ENCODE measurements around the gene ITIH5.
"Not testable (repeated sequence)": the region's sequence is repeated elsewhere in the genome, so short reads cannot be mapped to it uniquely, and the experiment has no call there.

Gene ITIH5

GRCh38 chr10:7666253-7667023, at the start of gene ITIH5:
Gene ITIH5, minus strand, starts transcription at chr10:7666966. Its CDS starts 74 bp downstream, at chr10:7666892.
- Histone ChIP-seq H3K4me3 (ENCODE audit: low read length) (peak within 1 kb of the TSS; percentile 26; the same call in 1 of the 2 replicates), H2AFZ (ENCODE audit: low read length) (no peak within 1 kb of the TSS), H3K9me2 (replicated peaks; ENCODE audit: insufficient read depth, low read length) (no peaks in the 10 kb centered on the region), H3K9ac (ENCODE audit: low read length) (no peak within 1 kb of the TSS), H3K27me3 (replicated peaks; ENCODE audit: insufficient read depth, low read length) (no peaks in the 10 kb centered on the region), H3F3A (ENCODE audit: insufficient read depth, low read length) (no peaks in the 10 kb centered on the region), H3K79me2 (ENCODE audit: low read length) (no peaks in the 10 kb centered on the region), H3K4me2 (ENCODE audit: low read depth, low read length) (peak within 1 kb of the TSS; percentile 59; the same call in 1 of the 2 replicates), H3K27ac (ENCODE audit: low read length) (no peak within 1 kb of the TSS), H3K36me3 (replicated peaks; ENCODE audit: insufficient read depth, low read length) (no peaks in the 10 kb centered on the region), H3K9me3 (replicated peaks; ENCODE audit: insufficient read depth, low read length) (no peaks in the 10 kb centered on the region), H3K4me1 (ENCODE audit: low read length) (no peaks in the 10 kb centered on the region), H4K20me1 (ENCODE audit: insufficient read depth, low read length) (no peaks in the 10 kb centered on the region)
- TF ChIP-seq EZH2 (optimal IDR thresholded peaks at IDR 0.05; ENCODE audit: low read depth, low read length) (no peak), EZH2phosphoT487 (IDR thresholded peaks at IDR 0.05; ENCODE audit: low read length) (no peak)
- TF ChIP-seq, protein P1, sequence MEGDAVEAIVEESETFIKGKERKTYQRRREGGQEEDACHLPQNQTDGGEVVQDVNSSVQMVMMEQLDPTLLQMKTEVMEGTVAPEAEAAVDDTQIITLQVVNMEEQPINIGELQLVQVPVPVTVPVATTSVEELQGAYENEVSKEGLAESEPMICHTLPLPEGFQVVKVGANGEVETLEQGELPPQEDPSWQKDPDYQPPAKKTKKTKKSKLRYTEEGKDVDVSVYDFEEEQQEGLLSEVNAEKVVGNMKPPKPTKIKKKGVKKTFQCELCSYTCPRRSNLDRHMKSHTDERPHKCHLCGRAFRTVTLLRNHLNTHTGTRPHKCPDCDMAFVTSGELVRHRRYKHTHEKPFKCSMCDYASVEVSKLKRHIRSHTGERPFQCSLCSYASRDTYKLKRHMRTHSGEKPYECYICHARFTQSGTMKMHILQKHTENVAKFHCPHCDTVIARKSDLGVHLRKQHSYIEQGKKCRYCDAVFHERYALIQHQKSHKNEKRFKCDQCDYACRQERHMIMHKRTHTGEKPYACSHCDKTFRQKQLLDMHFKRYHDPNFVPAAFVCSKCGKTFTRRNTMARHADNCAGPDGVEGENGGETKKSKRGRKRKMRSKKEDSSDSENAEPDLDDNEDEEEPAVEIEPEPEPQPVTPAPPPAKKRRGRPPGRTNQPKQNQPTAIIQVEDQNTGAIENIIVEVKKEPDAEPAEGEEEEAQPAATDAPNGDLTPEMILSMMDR (IDR thresholded peaks at IDR 0.05; ENCODE audit: low read length): no peak
- DNase-seq: no peak

DNA sequence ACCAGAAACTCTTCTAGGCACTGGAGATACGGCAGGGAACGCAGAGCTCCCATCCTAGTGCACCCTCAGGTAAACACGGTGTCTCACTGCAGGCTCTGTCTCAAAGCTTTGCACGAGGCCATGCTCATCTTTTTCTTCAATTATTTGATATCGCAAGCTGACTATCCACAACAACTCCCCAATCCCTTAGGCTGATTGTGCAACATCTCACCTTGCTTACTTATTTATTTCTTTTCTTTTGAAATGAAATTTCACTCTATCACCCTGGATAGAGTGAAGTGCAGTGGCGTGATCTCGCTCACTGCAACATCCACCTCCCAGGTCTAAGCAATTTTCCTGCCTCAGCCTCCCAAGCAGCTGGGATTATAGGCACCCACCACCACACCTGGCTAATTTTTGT, 48.7 kb upstream of the ITIH5 start:
- H3K36me3 ChIP-seq (replicated peaks; ENCODE audit: insufficient read depth, low read length): no peaks in the 10 kb centered on the region
- no peak overlapping the region for H2AFZ ChIP-seq (ENCODE audit: low read length)
- H3K9me3 ChIP-seq (replicated peaks; ENCODE audit: insufficient read depth, low read length): no peaks in the 10 kb centered on the region
- H3K27ac ChIP-seq (ENCODE audit: low read length): no peak overlapping the region
- no peaks in the 10 kb centered on the region for H3K79me2 ChIP-seq (ENCODE audit: low read length)
- no peak overlapping the region for H3K4me2 ChIP-seq (ENCODE audit: low read depth, low read length)
- no peaks in the 10 kb centered on the region for H4K20me1 ChIP-seq (ENCODE audit: insufficient read depth, low read length)
- no peaks in the 10 kb centered on the region for H3K9me2 ChIP-seq (replicated peaks; ENCODE audit: insufficient read depth, low read length)
- H3K27me3 ChIP-seq (replicated peaks; ENCODE audit: insufficient read depth, low read length): no peaks in the 10 kb centered on the region
- no peaks in the 10 kb centered on the region for H3F3A ChIP-seq (ENCODE audit: insufficient read depth, low read length)
- H3K4me3 ChIP-seq (ENCODE audit: low read length): no peak overlapping the region
- no peak for DNase-seq
- no peak for TF ChIP-seq EZH2 (optimal IDR thresholded peaks at IDR 0.05; ENCODE audit: low read depth, low read length)
- TF ChIP-seq, protein P1 (IDR thresholded peaks at IDR 0.05; ENCODE audit: low read length): no peak
- no peak for TF ChIP-seq EZH2phosphoT487 (IDR thresholded peaks at IDR 0.05; ENCODE audit: low read length)
- H3K4me1 ChIP-seq (ENCODE audit: low read length): no peaks in the 10 kb centered on the region
- H3K9ac ChIP-seq (ENCODE audit: low read length): no peak overlapping the region

DNA sequence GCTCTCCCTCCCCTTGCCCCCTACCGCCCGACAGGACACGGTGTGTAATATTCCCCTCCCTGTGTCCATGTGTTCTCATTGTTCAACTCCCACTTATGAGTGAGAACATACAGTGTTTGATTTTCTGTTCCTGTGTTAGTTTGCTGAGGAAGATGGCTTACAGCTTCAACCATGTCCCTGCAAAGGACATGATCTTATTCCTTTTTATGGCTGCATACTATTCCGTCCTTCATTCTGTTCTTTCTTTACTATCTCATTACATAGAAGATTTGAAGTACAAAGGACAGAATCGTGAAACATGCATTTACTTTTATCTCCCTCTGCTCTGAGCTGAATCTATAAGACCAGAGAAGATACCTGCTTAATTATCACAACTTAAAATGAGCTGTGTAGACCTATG, 44.3 kb upstream of the ITIH5 start:
- H4K20me1 ChIP-seq (ENCODE audit: insufficient read depth, low read length); H2AFZ ChIP-seq (ENCODE audit: low read length); H3K9ac ChIP-seq (ENCODE audit: low read length); H3F3A ChIP-seq (ENCODE audit: insufficient read depth, low read length); H3K9me2 ChIP-seq (replicated peaks; ENCODE audit: insufficient read depth, low read length); H3K4me1 ChIP-seq (ENCODE audit: low read length); H3K4me3 ChIP-seq (ENCODE audit: low read length); H3K36me3 ChIP-seq (replicated peaks; ENCODE audit: insufficient read depth, low read length); H3K4me2 ChIP-seq (ENCODE audit: low read depth, low read length); H3K9me3 ChIP-seq (replicated peaks; ENCODE audit: insufficient read depth, low read length); H3K79me2 ChIP-seq (ENCODE audit: low read length); H3K27ac ChIP-seq (ENCODE audit: low read length); H3K27me3 ChIP-seq (replicated peaks; ENCODE audit: insufficient read depth, low read length); DNase-seq: not testable (repeated sequence)

DNA sequence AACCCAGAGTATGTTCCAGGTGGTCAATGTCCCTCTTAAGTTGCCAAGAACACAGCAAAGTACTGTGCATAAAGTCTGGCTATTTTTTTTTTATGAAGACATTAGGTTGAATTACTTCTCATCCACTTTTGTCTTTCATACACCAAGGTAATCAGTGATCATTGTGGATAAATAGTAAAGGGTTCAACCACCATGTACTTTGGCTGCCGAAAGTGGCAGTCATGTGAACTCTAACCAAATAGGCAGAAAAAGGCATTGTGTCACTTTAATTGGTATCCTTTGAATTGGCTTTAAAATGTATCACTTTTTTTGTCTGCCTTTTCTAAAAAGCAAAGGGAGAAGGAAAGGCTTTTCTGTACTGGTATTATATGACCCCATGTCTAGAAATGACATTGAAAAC, 43.7 kb upstream of the ITIH5 start:
- Histone ChIP-seq H3K36me3 (replicated peaks; ENCODE audit: insufficient read depth, low read length) (no peaks in the 10 kb centered on the region), H3K4me2 (ENCODE audit: low read depth, low read length) (no peak overlapping the region), H3K4me3 (ENCODE audit: low read length) (no peak overlapping the region), H3K79me2 (ENCODE audit: low read length) (no peaks in the 10 kb centered on the region), H3K9me3 (replicated peaks; ENCODE audit: insufficient read depth, low read length) (no peaks in the 10 kb centered on the region), H3K4me1 (ENCODE audit: low read length) (no peaks in the 10 kb centered on the region), H3K9ac (ENCODE audit: low read length) (no peak overlapping the region), H3K27me3 (replicated peaks; ENCODE audit: insufficient read depth, low read length) (no peaks in the 10 kb centered on the region), H4K20me1 (ENCODE audit: insufficient read depth, low read length) (no peaks in the 10 kb centered on the region), H3K27ac (ENCODE audit: low read length) (no peak overlapping the region), H3F3A (ENCODE audit: insufficient read depth, low read length) (no peaks in the 10 kb centered on the region), H2AFZ (ENCODE audit: low read length) (no peak overlapping the region), H3K9me2 (replicated peaks; ENCODE audit: insufficient read depth, low read length) (no peaks in the 10 kb centered on the region)
- no peak for DNase-seq
- TF ChIP-seq, protein P1 (IDR thresholded peaks at IDR 0.05; ENCODE audit: low read length): no peak
- TF ChIP-seq EZH2 (optimal IDR thresholded peaks at IDR 0.05; ENCODE audit: low read depth, low read length) (no peak), EZH2phosphoT487 (IDR thresholded peaks at IDR 0.05; ENCODE audit: low read length) (no peak)

Measured in MM.1S (cell line).